GM23248 (cell line): ENCODE measurements around the gene CBL.

Source experiments
- EZH2 ChIP-seq: fragments of 200-600 bp; sonication (generic); IDR thresholded peaks from 2 replicates; pipeline ENCODE4 v1.6.1; 2018; ENCODE audit warnings: antibody characterized with exemption, mild to moderate bottlenecking; ENCODE audit not compliant: insufficient read depth, poor library complexity, severe bottlenecking
- EZH2phosphoT487 ChIP-seq: fragments of 200-600 bp; sonication (generic); IDR thresholded peaks from 2 replicates; pipeline ENCODE4 v1.6.1; 2018; ENCODE audit warnings: antibody characterized with exemption, moderate library complexity, mild to moderate bottlenecking, low read depth; ENCODE audit not compliant: insufficient read depth

GRCh38 chr11:119222308-119222707 is 16.2 kb downstream of the CBL start:
- no peak for TF ChIP-seq EZH2
- no peak for TF ChIP-seq EZH2phosphoT487
